GM20000 (cell line): Measurements from ENCODE around the gene KSR1.

Experiments used
- DNase-seq: peaks from one replicate; pipeline ENCODE4 v3.0.0; 2012; ENCODE audit warnings: low spot score
- CTCF ChIP-seq: IDR thresholded peaks from 2 replicates; pipeline ENCODE4 v1.5.1; 2012; ENCODE audit warnings: mild to moderate bottlenecking, control low read depth; ENCODE audit errors: extremely low read depth, missing control alignments

KSR1 gene

GRCh38 chr17:27674335-27674734 lies 218.1 kb downstream of the KSR1 start:
- DNase-seq: no peak
- no peak for TF ChIP-seq CTCF
